ENCODE data around the gene IRX4. TPM values are rescaled to one million over a fixed set of nuclear protein-coding genes. Genes with fewer than 3 reads are reported as not detected.

Gene IRX4
- total RNA-seq, 2 donors from 2014 or later, result not detected

DNA sequence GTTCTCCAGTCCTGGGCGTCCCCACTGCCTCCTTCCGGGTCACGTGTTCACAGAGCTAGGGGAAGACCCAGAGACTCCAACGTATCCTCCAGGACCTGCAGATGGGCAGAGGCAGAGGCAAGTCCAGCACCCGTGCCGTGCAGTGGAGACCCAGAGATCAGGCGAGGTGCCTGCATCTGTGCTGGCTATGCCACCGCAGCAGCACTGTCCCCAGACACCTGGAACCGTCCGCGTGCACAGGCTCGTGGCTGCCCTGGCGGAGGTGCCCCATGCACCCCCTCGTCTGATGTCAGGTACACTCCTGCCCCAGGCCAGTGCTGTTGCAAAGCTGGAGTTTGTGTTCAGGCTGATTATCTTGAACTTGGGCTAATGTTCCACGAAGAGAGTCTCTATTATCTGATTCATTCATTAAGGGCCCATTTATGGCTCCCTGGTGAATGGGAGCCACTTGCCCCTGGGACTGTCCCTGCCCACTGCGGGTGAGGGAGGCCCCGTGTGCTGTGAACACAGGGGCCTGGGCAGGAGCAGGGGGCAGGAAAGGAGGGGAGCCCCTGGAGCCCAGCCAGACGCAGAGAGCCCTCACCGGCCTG lies 13.7 kb downstream of the IRX4 start:
- no peaks in the 10 kb centered on the region for H3K27me3 ChIP-seq (replicated peaks; ENCODE audit: insufficient read depth)
- no peaks in the 10 kb centered on the region for H3K4me1 ChIP-seq (ENCODE audit: control insufficient read depth in 1 of 2, low read depth in 2 of 2)
- no peak overlapping the region for H3K27ac ChIP-seq
- H3K4me3 ChIP-seq, result no peak overlapping the region
- DNase-seq (ENCODE audit: low spot score) (no peak), ATAC-seq (ENCODE audit: insufficient number of reproducible peaks, low FRiP score, low read depth) (no peak)
- TF ChIP-seq, protein P1, sequence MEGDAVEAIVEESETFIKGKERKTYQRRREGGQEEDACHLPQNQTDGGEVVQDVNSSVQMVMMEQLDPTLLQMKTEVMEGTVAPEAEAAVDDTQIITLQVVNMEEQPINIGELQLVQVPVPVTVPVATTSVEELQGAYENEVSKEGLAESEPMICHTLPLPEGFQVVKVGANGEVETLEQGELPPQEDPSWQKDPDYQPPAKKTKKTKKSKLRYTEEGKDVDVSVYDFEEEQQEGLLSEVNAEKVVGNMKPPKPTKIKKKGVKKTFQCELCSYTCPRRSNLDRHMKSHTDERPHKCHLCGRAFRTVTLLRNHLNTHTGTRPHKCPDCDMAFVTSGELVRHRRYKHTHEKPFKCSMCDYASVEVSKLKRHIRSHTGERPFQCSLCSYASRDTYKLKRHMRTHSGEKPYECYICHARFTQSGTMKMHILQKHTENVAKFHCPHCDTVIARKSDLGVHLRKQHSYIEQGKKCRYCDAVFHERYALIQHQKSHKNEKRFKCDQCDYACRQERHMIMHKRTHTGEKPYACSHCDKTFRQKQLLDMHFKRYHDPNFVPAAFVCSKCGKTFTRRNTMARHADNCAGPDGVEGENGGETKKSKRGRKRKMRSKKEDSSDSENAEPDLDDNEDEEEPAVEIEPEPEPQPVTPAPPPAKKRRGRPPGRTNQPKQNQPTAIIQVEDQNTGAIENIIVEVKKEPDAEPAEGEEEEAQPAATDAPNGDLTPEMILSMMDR (IDR thresholded peaks at IDR 0.05), result no peak
- no peaks in the 10 kb centered on the region for H3K36me3 ChIP-seq
- no peaks in the 10 kb centered on the region for H3K9me3 ChIP-seq

DNA sequence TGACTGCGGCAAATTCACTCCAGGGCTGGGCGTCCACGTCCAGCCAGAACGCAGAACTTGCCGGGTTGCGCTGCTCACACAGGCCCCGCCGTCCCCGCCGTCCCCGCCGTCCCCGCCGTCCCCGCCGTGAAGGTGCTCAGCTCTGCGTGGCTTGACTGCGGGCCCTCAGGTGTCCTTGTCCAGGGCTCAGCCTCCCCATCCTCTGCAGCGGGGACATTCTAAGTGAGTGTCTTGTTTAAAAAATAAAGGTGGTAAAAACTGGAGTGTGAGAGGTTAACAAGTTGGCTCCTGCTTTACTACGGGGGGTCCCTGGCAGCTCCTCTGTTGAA lies 14.9 kb downstream of the IRX4 start:
- ATAC-seq (ENCODE audit: insufficient number of reproducible peaks, low FRiP score, low read depth), result no peak
- Histone ChIP-seq H3K27ac (no peak overlapping the region), H3K9me3 (no peaks in the 10 kb centered on the region), H3K4me3 (no peak overlapping the region), H3K36me3 (no peaks in the 10 kb centered on the region), H3K27me3 (replicated peaks; ENCODE audit: insufficient read depth) (no peaks in the 10 kb centered on the region), H3K4me1 (ENCODE audit: control insufficient read depth in 1 of 2, low read depth in 2 of 2) (no peaks in the 10 kb centered on the region)
- DNase-seq (ENCODE audit: low spot score), result no peak
- TF ChIP-seq, protein P1 (IDR thresholded peaks at IDR 0.05), result no peak

DNA sequence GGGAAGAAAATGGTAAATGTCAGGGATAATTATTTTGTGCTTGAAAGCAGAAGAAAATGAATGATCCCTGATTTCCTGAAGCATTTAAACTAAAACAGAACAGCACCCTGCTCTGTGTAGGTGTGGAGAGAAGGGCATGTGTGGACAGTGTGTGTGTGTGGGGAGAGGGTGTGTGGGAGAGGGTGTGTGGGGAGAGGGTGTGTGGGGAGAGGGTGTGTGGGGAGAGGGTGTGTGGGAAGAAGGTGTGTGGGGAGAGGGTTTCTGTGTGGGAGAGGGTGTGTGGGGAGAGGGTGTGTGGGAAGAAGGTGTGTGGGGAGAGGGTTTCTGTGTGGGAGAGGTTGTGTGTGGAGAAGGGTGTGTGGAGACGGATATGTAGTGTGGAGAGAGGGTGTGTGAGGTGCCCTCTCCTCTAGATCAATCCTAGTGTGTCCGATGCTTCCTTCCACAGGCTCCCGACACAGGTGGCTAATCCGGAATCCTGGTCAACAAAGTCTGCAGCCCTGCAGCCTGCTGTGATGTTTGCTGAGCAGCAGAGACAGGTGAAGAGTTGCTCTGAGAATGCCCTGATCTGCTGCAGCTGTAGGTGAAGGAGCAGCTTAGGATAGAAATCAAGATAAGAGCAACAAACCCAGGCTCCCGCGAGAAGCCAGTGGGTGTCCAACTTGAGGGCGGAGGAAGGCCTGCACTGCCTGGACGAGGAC lies 15.5 kb downstream of the IRX4 start:
- DNase-seq (ENCODE audit: low spot score) (no peak), ATAC-seq (ENCODE audit: insufficient number of reproducible peaks, low FRiP score, low read depth) (no peak)
- Histone ChIP-seq H3K27me3 (replicated peaks; ENCODE audit: insufficient read depth) (no peaks in the 10 kb centered on the region), H3K27ac (no peak overlapping the region), H3K4me3 (no peak overlapping the region), H3K9me3 (no peaks in the 10 kb centered on the region), H3K36me3 (no peaks in the 10 kb centered on the region), H3K4me1 (ENCODE audit: control insufficient read depth in 1 of 2, low read depth in 2 of 2) (no peaks in the 10 kb centered on the region)
- TF ChIP-seq, protein P1 (IDR thresholded peaks at IDR 0.05), result no peak

DNA sequence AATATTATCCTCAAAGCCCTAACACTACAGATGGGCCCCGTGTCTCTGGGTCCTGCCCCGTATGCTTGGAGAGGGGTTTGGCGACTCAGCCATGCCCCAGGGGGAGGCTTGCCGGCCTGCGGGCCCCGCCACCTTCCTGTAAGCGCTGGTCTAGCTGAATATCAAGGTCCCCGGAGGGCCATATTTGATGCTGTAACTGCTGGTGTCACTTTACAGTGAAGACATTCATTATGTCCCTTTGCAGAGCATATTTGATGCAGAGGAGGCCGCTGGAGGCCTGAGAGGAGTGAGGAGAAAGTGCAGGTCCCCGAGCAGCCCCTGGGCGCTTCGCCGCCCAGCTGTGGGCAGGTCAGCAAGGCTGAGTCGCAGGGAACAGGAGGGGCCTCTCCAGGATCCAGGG lies 16.8 kb downstream of the IRX4 start:
- H3K4me1 ChIP-seq (ENCODE audit: control insufficient read depth in 1 of 2, low read depth in 2 of 2), result no peaks in the 10 kb centered on the region
- H3K36me3 ChIP-seq, result no peaks in the 10 kb centered on the region
- no peak overlapping the region for H3K27ac ChIP-seq
- no peak for DNase-seq (ENCODE audit: low spot score)
- H3K27me3 ChIP-seq (replicated peaks; ENCODE audit: insufficient read depth), result no peaks in the 10 kb centered on the region
- H3K4me3 ChIP-seq, result no peak overlapping the region
- ATAC-seq (ENCODE audit: insufficient number of reproducible peaks, low FRiP score, low read depth), result no peak
- TF ChIP-seq, protein P1 (IDR thresholded peaks at IDR 0.05), result no peak
- no peaks in the 10 kb centered on the region for H3K9me3 ChIP-seq

DNA sequence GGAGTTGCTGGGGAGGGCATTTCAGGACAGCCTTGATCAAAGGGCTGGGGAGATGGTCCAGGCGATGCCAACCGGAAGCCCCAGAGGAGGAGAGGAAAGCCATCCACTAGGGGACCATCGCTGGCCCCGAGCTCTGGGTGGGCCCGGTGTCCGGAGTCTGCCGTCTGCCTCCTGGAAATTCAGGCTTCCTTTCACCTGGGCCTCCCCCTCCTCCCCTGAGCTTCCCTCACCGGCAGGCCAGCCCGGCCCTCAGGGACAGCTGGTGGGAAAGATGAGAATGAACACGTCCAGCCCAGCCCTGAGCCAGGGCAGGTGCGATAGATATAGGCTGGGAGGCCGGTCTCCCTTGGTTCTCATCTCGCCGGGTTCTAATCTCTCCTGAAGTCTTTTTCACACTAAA lies 17.2 kb downstream of the IRX4 start:
- no peak for DNase-seq (ENCODE audit: low spot score)

More for the DNA sequence above, 17.2 kb downstream of the IRX4 start:
- H3K4me1 ChIP-seq (ENCODE audit: control insufficient read depth in 1 of 2, low read depth in 2 of 2), result no peaks in the 10 kb centered on the region
- no peak overlapping the region for H3K4me3 ChIP-seq
- no peak overlapping the region for H3K27ac ChIP-seq
- TF ChIP-seq, protein P1 (IDR thresholded peaks at IDR 0.05), result no peak
- H3K36me3 ChIP-seq, result no peaks in the 10 kb centered on the region
- H3K9me3 ChIP-seq, result no peaks in the 10 kb centered on the region
- no peak for ATAC-seq (ENCODE audit: insufficient number of reproducible peaks, low FRiP score, low read depth)
- H3K27me3 ChIP-seq (replicated peaks; ENCODE audit: insufficient read depth), result no peaks in the 10 kb centered on the region

All from thoracic aorta (tissue), 2 donors.